Neural cell (in vitro differentiated cells): ENCODE results near the gene PFKL. TPM values are rescaled to one million over a fixed set of nuclear protein-coding genes. Genes with fewer than 3 reads are reported as not detected.
"Not testable (repeated sequence)": the region's sequence is repeated elsewhere in the genome, so short reads cannot be mapped to it uniquely, and the experiment has no call there.

Experiments
- H2AFZ ChIP-seq: fragments of 200-600, 300-800 bp; sonication (generic), shearing (Covaris generic); 2 replicates; pipeline ENCODE4 v1.6.0; 2014; ENCODE audit warnings: low read depth, mild to moderate bottlenecking, antibody characterized with exemption, low read length, moderate library complexity
- H3F3A ChIP-seq: fragments of 200-600 bp; shearing (Covaris generic); 2 replicates; pipeline ENCODE4 v1.6.1; 2016; ENCODE audit warnings: mild to moderate bottlenecking, moderate library complexity, mixed read lengths, antibody characterized with exemption, low read length; ENCODE audit not compliant: insufficient read depth, poor library complexity, severe bottlenecking
- H3K27ac ChIP-seq: fragments of 200-600, 300-800 bp; sonication (generic), shearing (Covaris generic); 2 replicates; pipeline ENCODE4 v1.5.1; 2014; ENCODE audit warnings: mild to moderate bottlenecking, low read length, moderate library complexity
- H3K27me3 ChIP-seq: fragments of 300-800, 200-600 bp; sonication (generic), shearing (Covaris generic); 2 replicates; pipeline ENCODE4 v1.6.0; 2014; ENCODE audit warnings: mild to moderate bottlenecking, low read depth, low read length, moderate library complexity; ENCODE audit not compliant: insufficient read depth
- H3K36me3 ChIP-seq: fragments of 300-800, 200-600 bp; sonication (generic), shearing (Covaris generic); 2 replicates; pipeline ENCODE4 v1.5.1; 2014; ENCODE audit warnings: mild to moderate bottlenecking, antibody characterized with exemption, low read length, moderate library complexity; ENCODE audit not compliant: insufficient read depth
- H3K4me2 ChIP-seq: fragments of 300-800, 200-600 bp; sonication (generic), shearing (Covaris generic); 2 replicates; pipeline ENCODE4 v1.6.0; 2014; ENCODE audit warnings: mild to moderate bottlenecking, low read length
- H3K4me3 ChIP-seq: fragments of 300-800, 200-600 bp; sonication (generic), shearing (Covaris generic); 2 replicates; pipeline ENCODE4 v1.5.1; 2014; ENCODE audit warnings: mild to moderate bottlenecking, low read length, moderate library complexity
- H3K79me2 ChIP-seq: fragments of 200-600 bp; shearing (Covaris generic); replicated peaks from 2 replicates; pipeline ENCODE4 v1.6.0; 2014; ENCODE audit warnings: mild to moderate bottlenecking, low read length, moderate library complexity; ENCODE audit not compliant: insufficient read depth
- H3K9ac ChIP-seq: fragments of 300-800, 200-600 bp; sonication (generic), shearing (Covaris generic); 2 replicates; pipeline ENCODE4 v1.6.1; 2016; ENCODE audit warnings: mild to moderate bottlenecking, low read length, mixed read lengths
- H3K9me2 ChIP-seq: fragments of 200-600 bp; shearing (Covaris generic); 2 replicates; pipeline ENCODE4 v1.6.1; 2016; ENCODE audit warnings: mild to moderate bottlenecking, low read length, mixed read lengths; ENCODE audit not compliant: insufficient read depth
- H3K9me3 ChIP-seq: fragments of 200-600, 300-800 bp; sonication (generic), shearing (Covaris generic); 2 replicates; pipeline ENCODE4 v1.6.1; 2016; ENCODE audit warnings: mild to moderate bottlenecking, mixed run types, low read length, moderate library complexity, mixed read lengths
- H4K20me1 ChIP-seq: fragments of 200-600 bp; shearing (Covaris generic); 2 replicates; pipeline ENCODE4 v1.6.1; 2016; ENCODE audit warnings: mild to moderate bottlenecking, mixed run types; ENCODE audit not compliant: insufficient read depth
- EP300 ChIP-seq: fragments of 450-650 bp; conservative IDR thresholded peaks from 2 replicates; pipeline ENCODE4 v1.6.1; 2014; ENCODE audit warnings: antibody characterized with exemption, mild to moderate bottlenecking, moderate library complexity; ENCODE audit not compliant: poor library complexity, severe bottlenecking
- EZH2 ChIP-seq: fragments of 200-600, 300-800 bp; shearing (Covaris generic), sonication (generic); IDR thresholded peaks from 2 replicates; pipeline ENCODE4 v1.6.1; 2014; ENCODE audit warnings: antibody characterized with exemption, low read length, borderline replicate concordance, mild to moderate bottlenecking; ENCODE audit not compliant: insufficient read depth, poor library complexity, severe bottlenecking
- MXI1 ChIP-seq: fragments of 450-650 bp; conservative IDR thresholded peaks from 2 replicates; pipeline ENCODE4 v1.6.1; 2014; ENCODE audit warnings: antibody characterized with exemption, mild to moderate bottlenecking; ENCODE audit not compliant: poor library complexity, severe bottlenecking
- POLR2AphosphoS5 ChIP-seq: IDR thresholded peaks from 2 replicates; pipeline ENCODE4 v1.6.1; 2012
- RAD21 ChIP-seq: fragments of 450-650 bp; conservative IDR thresholded peaks from 2 replicates; pipeline ENCODE4 v1.6.1; 2014; ENCODE audit warnings: antibody characterized with exemption, mild to moderate bottlenecking, moderate library complexity
- SMC3 ChIP-seq: fragments of 450-650 bp; conservative IDR thresholded peaks from 2 replicates; pipeline ENCODE4 v1.6.1; 2014; ENCODE audit warnings: antibody characterized with exemption, mild to moderate bottlenecking, moderate library complexity; ENCODE audit not compliant: poor library complexity
- TAF1 ChIP-seq: IDR thresholded peaks from 2 replicates; pipeline ENCODE4 v1.6.1; 2012; ENCODE audit warnings: low read depth
- polyA plus RNA-seq: library from polyadenylated mRNA; depleted of rRNA; stranded (reverse); fragments of >200 nt; gene quantifications from 2 replicates; pipeline ENCODE4 v1.2.3, GENCODE V29; 2014
- TF ChIP-seq, protein P1 (sequence below): IDR thresholded peaks from 2 replicates; pipeline ENCODE4 v1.6.1; 2012; ENCODE audit warnings: borderline replicate concordance
- TF ChIP-seq, protein P2 (sequence below): fragments of 450-650 bp; IDR thresholded peaks from 2 replicates; pipeline ENCODE4 v1.5.1; 2014; ENCODE audit warnings: antibody characterized with exemption, mild to moderate bottlenecking, moderate library complexity; ENCODE audit not compliant: poor library complexity, severe bottlenecking

The PFKL gene
- polyA plus RNA-seq, 1 donor from 2014 or later: 79.6 TPM

DNA sequence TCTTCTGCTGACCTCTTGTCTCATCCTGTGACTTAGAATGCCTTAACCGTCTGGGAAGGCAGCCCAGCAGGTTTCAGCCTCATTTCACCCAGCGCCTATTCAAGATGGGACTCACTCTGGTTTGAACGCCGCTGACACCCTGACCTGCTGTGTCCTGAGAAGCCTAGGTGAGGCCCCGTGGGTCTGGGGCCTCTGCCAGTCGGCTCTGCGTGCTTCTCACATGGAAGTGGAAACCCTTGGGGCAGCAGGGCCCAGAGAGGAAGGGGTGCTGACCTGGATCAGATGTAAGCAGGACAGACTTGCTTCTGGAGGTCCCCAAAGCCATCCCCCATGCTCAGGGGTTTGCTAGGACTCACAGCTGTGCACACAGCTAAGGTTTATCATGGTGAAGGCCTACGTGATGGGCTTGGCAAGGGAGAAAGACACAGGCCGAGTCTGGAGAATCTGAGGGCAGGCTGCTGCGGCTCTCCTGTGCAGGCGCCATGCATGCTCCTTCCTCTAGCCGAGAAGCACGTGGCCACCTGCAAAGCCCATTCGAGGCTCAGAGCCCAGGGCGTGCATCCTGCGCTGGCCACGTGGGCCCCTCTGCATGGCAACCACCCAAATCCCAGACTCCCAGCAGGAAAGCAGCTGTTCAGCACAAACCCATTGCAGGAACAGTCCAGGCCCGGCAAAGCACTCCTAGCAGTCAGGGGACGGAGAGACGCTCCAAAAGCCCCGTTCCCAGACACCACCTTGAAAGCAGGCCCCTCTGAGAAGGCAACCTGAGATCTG, 57.4 kb downstream of the PFKL start:
- Histone ChIP-seq H4K20me1 (no peaks in the 10 kb centered on the region), H3K9me3 (no peaks in the 10 kb centered on the region), H3F3A (no peaks in the 10 kb centered on the region), H3K4me2 (no peak overlapping the region), H3K27ac (no peak overlapping the region), H2AFZ (no peak overlapping the region), H3K4me3 (no peak overlapping the region), H3K36me3 (no peaks in the 10 kb centered on the region), H3K9ac (no peak overlapping the region), H3K9me2 (no peaks in the 10 kb centered on the region), H3K27me3 (peaks cover 3% of the 10 kb centered on the region), H3K79me2 (no peaks in the 10 kb centered on the region)
- no peak for TF ChIP-seq MXI1

DNA sequence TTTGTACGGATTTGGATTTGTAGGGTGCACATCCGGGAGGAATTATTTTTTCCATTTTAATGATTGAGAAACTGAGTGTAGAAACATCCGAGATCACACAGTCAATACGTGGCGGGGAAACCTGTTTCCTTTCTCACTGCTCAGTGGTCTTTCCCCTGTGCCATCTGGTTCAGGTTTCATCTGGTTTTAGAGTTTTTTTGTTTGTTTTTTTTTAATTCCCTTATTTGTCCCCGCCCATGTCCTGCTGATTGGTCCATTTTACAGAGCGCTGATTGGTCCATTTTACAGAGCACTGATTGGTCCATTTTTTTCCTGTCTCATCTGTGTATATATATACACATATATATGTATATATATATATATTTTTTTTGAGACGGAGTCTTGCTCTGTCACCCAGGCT, 59.5 kb downstream of the PFKL start:
- no peak overlapping the region for H3K9ac ChIP-seq
- no peaks in the 10 kb centered on the region for H3K9me2 ChIP-seq
- H2AFZ ChIP-seq: no peak overlapping the region
- H3K27me3 ChIP-seq: no peaks in the 10 kb centered on the region
- H4K20me1 ChIP-seq: no peaks in the 10 kb centered on the region
- H3K4me3 ChIP-seq: no peak overlapping the region
- no peaks in the 10 kb centered on the region for H3F3A ChIP-seq
- no peak overlapping the region for H3K27ac ChIP-seq
- H3K4me2 ChIP-seq: no peak overlapping the region
- no peaks in the 10 kb centered on the region for H3K79me2 ChIP-seq
- H3K9me3 ChIP-seq: no peaks in the 10 kb centered on the region
- no peaks in the 10 kb centered on the region for H3K36me3 ChIP-seq
- no peak for TF ChIP-seq SMC3

DNA sequence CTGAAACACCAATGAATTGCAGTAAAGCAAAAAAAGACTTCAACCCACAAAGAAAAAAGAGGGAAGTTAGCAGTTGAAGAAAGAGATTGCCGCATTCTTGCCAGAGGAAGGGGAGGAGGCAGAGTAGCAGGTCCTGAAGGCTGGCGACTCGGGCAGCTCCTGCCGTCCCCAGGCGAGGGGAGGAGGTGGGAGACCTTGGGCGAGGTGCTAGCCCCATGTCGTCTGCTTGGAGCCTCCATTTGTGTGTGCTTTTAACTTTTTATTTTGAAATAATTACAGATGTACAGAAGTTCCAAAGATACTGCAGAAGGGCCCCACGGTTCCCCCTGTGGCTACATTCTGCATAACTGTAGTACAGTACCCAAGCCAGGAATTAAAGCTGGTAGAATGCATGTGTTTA, 60.3 kb downstream of the PFKL start:
- Histone ChIP-seq H3K27me3 (no peaks in the 10 kb centered on the region), H3K4me2 (no peak overlapping the region), H3K27ac (no peak overlapping the region), H3K36me3 (no peaks in the 10 kb centered on the region), H4K20me1 (no peaks in the 10 kb centered on the region), H2AFZ (no peak overlapping the region), H3F3A (no peaks in the 10 kb centered on the region), H3K9me2 (no peaks in the 10 kb centered on the region), H3K4me3 (no peak overlapping the region), H3K79me2 (no peaks in the 10 kb centered on the region), H3K9me3 (no peaks in the 10 kb centered on the region), H3K9ac (no peak overlapping the region)
- no peak for TF ChIP-seq MXI1
- no peak for TF ChIP-seq RAD21
- no peak for TF ChIP-seq SMC3
- TF ChIP-seq EP300: no peak
- TF ChIP-seq, protein P1, sequence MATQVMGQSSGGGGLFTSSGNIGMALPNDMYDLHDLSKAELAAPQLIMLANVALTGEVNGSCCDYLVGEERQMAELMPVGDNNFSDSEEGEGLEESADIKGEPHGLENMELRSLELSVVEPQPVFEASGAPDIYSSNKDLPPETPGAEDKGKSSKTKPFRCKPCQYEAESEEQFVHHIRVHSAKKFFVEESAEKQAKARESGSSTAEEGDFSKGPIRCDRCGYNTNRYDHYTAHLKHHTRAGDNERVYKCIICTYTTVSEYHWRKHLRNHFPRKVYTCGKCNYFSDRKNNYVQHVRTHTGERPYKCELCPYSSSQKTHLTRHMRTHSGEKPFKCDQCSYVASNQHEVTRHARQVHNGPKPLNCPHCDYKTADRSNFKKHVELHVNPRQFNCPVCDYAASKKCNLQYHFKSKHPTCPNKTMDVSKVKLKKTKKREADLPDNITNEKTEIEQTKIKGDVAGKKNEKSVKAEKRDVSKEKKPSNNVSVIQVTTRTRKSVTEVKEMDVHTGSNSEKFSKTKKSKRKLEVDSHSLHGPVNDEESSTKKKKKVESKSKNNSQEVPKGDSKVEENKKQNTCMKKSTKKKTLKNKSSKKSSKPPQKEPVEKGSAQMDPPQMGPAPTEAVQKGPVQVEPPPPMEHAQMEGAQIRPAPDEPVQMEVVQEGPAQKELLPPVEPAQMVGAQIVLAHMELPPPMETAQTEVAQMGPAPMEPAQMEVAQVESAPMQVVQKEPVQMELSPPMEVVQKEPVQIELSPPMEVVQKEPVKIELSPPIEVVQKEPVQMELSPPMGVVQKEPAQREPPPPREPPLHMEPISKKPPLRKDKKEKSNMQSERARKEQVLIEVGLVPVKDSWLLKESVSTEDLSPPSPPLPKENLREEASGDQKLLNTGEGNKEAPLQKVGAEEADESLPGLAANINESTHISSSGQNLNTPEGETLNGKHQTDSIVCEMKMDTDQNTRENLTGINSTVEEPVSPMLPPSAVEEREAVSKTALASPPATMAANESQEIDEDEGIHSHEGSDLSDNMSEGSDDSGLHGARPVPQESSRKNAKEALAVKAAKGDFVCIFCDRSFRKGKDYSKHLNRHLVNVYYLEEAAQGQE: no peak
- no peak for TF ChIP-seq TAF1
- TF ChIP-seq POLR2AphosphoS5: no peak
- TF ChIP-seq, protein P2, sequence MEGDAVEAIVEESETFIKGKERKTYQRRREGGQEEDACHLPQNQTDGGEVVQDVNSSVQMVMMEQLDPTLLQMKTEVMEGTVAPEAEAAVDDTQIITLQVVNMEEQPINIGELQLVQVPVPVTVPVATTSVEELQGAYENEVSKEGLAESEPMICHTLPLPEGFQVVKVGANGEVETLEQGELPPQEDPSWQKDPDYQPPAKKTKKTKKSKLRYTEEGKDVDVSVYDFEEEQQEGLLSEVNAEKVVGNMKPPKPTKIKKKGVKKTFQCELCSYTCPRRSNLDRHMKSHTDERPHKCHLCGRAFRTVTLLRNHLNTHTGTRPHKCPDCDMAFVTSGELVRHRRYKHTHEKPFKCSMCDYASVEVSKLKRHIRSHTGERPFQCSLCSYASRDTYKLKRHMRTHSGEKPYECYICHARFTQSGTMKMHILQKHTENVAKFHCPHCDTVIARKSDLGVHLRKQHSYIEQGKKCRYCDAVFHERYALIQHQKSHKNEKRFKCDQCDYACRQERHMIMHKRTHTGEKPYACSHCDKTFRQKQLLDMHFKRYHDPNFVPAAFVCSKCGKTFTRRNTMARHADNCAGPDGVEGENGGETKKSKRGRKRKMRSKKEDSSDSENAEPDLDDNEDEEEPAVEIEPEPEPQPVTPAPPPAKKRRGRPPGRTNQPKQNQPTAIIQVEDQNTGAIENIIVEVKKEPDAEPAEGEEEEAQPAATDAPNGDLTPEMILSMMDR: no peak
- no peak for TF ChIP-seq EZH2

DNA sequence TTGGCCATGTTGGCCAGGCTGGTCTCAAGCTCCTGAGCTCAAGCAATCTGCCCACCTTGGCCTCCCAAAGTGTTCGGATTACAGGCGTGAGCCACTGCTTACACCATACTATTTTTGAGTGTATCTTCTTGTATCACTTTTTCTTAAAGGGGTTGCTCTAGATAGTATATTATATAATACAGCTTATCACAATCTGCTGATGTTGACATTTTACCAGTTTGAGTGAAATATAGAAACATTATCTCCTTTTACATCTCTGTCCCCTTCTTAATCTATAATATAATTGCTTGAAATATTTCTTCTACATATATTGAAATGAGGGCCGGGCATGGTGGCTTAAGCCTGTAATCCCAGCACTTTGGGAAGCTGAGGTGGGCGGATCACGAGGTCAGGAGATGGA, 62.0 kb downstream of the PFKL start:
- H3K4me3 ChIP-seq, H4K20me1 ChIP-seq, H3K27me3 ChIP-seq: not testable (repeated sequence)

More for the DNA sequence above, 62.0 kb downstream of the PFKL start:
- H3F3A ChIP-seq, H3K9me2 ChIP-seq, H3K36me3 ChIP-seq, H2AFZ ChIP-seq, H3K9ac ChIP-seq, H3K79me2 ChIP-seq, H3K27ac ChIP-seq, H3K4me2 ChIP-seq, H3K9me3 ChIP-seq: not testable (repeated sequence)
